MM.1S (cell line): ENCODE measurements around the gene PCMTD2.

Experiments used
- DNase-seq: peaks from one replicate; pipeline ENCODE4 v3.0.0-alpha.2; 2015
- H2AFZ ChIP-seq: fragments of 300-600 bp; sonication (generic); 2 replicates; pipeline ENCODE4 v1.6.0; 2016; ENCODE audit warnings: antibody characterized with exemption, low read length
- H3F3A ChIP-seq: fragments of 300-600 bp; sonication (generic); 2 replicates; pipeline ENCODE4 v1.6.1; 2016; ENCODE audit warnings: mild to moderate bottlenecking, antibody characterized with exemption, low read length, moderate library complexity, mixed read lengths; ENCODE audit not compliant: insufficient read depth
- H3K27ac ChIP-seq: fragments of 300-600 bp; sonication (generic); 2 replicates; pipeline ENCODE4 v1.5.1; 2016; ENCODE audit warnings: mild to moderate bottlenecking, low read length
- H3K27me3 ChIP-seq: fragments of 300-600 bp; sonication (generic); replicated peaks from 2 replicates; pipeline ENCODE4 v1.6.0; 2016; ENCODE audit warnings: low read length; ENCODE audit not compliant: insufficient read depth
- H3K36me3 ChIP-seq: fragments of 300-600 bp; sonication (generic); replicated peaks from 2 replicates; pipeline ENCODE4 v1.6.1; 2016; ENCODE audit warnings: mild to moderate bottlenecking, low read length, mixed read lengths; ENCODE audit not compliant: insufficient read depth
- H3K4me1 ChIP-seq: fragments of 300-600 bp; sonication (generic); 2 replicates; pipeline ENCODE4 v1.6.1; 2016; ENCODE audit warnings: low read length, mixed read lengths
- H3K4me2 ChIP-seq: fragments of 300-600 bp; sonication (generic); 2 replicates; pipeline ENCODE4 v1.6.0; 2016; ENCODE audit warnings: low read depth, low read length
- H3K4me3 ChIP-seq: fragments of 300-600 bp; sonication (generic); 2 replicates; pipeline ENCODE4 v1.5.1; 2016; ENCODE audit warnings: low read length, mixed read lengths
- H3K79me2 ChIP-seq: fragments of 300-600 bp; sonication (generic); 2 replicates; pipeline ENCODE4 v1.6.1; 2016; ENCODE audit warnings: mixed run types, low read length, mixed read lengths
- H3K9ac ChIP-seq: fragments of 300-600 bp; sonication (generic); 2 replicates; pipeline ENCODE4 v1.6.1; 2016; ENCODE audit warnings: low read length, mixed read lengths
- H3K9me2 ChIP-seq: fragments of 300-600 bp; sonication (generic); replicated peaks from 2 replicates; pipeline ENCODE4 v1.6.1; 2016; ENCODE audit warnings: mild to moderate bottlenecking, low read length, mixed read lengths; ENCODE audit not compliant: insufficient read depth
- H3K9me3 ChIP-seq: fragments of 300-600 bp; sonication (generic); replicated peaks from 2 replicates; pipeline ENCODE4 v1.6.1; 2016; ENCODE audit warnings: mild to moderate bottlenecking, low read length, mixed read lengths; ENCODE audit not compliant: insufficient read depth
- H4K20me1 ChIP-seq: fragments of 300-600 bp; sonication (generic); 2 replicates; pipeline ENCODE4 v1.6.1; 2016; ENCODE audit warnings: mild to moderate bottlenecking, low read length, moderate library complexity, mixed read lengths; ENCODE audit not compliant: insufficient read depth
- CTCF ChIP-seq: fragments of 300-600 bp; sonication (generic); IDR thresholded peaks from 2 replicates; pipeline ENCODE4 v1.5.1; 2016; ENCODE audit warnings: antibody characterized with exemption, low read length, mixed read lengths
- EZH2 ChIP-seq: fragments of 300-600 bp; sonication (generic); optimal IDR thresholded peaks from 2 replicates; pipeline ENCODE3; 2017; ENCODE audit warnings: low read depth, mild to moderate bottlenecking, antibody characterized with exemption, low read length, mixed read lengths
- EZH2phosphoT487 ChIP-seq: fragments of 300-600 bp; sonication (generic); IDR thresholded peaks from 2 replicates; pipeline ENCODE4 v1.6.1; 2018; ENCODE audit warnings: antibody characterized with exemption, low read length

PCMTD2 gene

GRCh38 chr20:64229507-64230061 lies 26.0 kb upstream of the PCMTD2 start:
- Histone ChIP-seq H3K4me2 (no peak overlapping the region), H3F3A (no peaks in the 10 kb centered on the region), H4K20me1 (no peaks in the 10 kb centered on the region), H2AFZ (no peak overlapping the region), H3K9me2 (no peaks in the 10 kb centered on the region), H3K4me1 (no peaks in the 10 kb centered on the region), H3K9me3 (no peaks in the 10 kb centered on the region), H3K9ac (no peak overlapping the region), H3K27ac (no peak overlapping the region), H3K79me2 (no peaks in the 10 kb centered on the region), H3K27me3 (peaks cover 91% of the 10 kb centered on the region), H3K4me3 (no peak overlapping the region), H3K36me3 (no peaks in the 10 kb centered on the region)
- no peak for DNase-seq
- TF ChIP-seq CTCF = no peak
- TF ChIP-seq EZH2phosphoT487 = no peak
- no peak for TF ChIP-seq EZH2

GRCh38 chr20:64230461-64231145 lies 24.9 kb upstream of the PCMTD2 start:
- Histone ChIP-seq H3K4me3 (no peak overlapping the region), H3K36me3 (no peaks in the 10 kb centered on the region), H3K9ac (no peak overlapping the region), H3K27ac (no peak overlapping the region), H3K4me2 (no peak overlapping the region), H3K4me1 (no peaks in the 10 kb centered on the region), H4K20me1 (no peaks in the 10 kb centered on the region), H3K9me2 (no peaks in the 10 kb centered on the region), H3F3A (no peaks in the 10 kb centered on the region), H2AFZ (no peak overlapping the region), H3K9me3 (no peaks in the 10 kb centered on the region), H3K27me3 (peaks cover 81% of the 10 kb centered on the region), H3K79me2 (no peaks in the 10 kb centered on the region)
- TF ChIP-seq EZH2phosphoT487 (no peak), CTCF (no peak), EZH2 (no peak)
- DNase-seq = no peak

GRCh38 chr20:64231621-64232550 lies 23.7 kb upstream of the PCMTD2 start:
- Histone ChIP-seq H3K4me2 (no peak overlapping the region), H3K9me3 (no peaks in the 10 kb centered on the region), H3K4me1 (no peaks in the 10 kb centered on the region), H3K4me3 (no peak overlapping the region), H3K27me3 (peaks cover 73% of the 10 kb centered on the region), H3F3A (no peaks in the 10 kb centered on the region), H3K9me2 (no peaks in the 10 kb centered on the region), H3K36me3 (no peaks in the 10 kb centered on the region), H3K9ac (no peak overlapping the region), H3K27ac (no peak overlapping the region), H2AFZ (no peak overlapping the region), H4K20me1 (no peaks in the 10 kb centered on the region), H3K79me2 (no peaks in the 10 kb centered on the region)
- no peak for DNase-seq
- TF ChIP-seq EZH2phosphoT487 = no peak
- TF ChIP-seq EZH2 = no peak
- TF ChIP-seq CTCF = no peak
